ENCODE data around the gene RBM33. TPM values are rescaled to one million over a fixed set of nuclear protein-coding genes. Genes with fewer than 3 reads are reported as not detected.

The RBM33 gene
- total and polyA plus RNA-seq, 4 donors = 31.9 to 39.1 (median 35.2) TPM

GRCh38 chr7:155643804-155644177, 670 bp upstream of the RBM33 start:
- Histone ChIP-seq H3K36me3 (ENCODE audit: control insufficient read depth, insufficient read depth, low read length) (peaks cover 10% of the 10 kb centered on the region), H3K4me1 (ENCODE audit: control insufficient read depth, insufficient read depth, low read length) (peaks cover 12% of the 10 kb centered on the region), H3K4me3 (ENCODE audit: low read depth, low read length) (peak overlapping the region; percentile 81), H3K27ac (ENCODE audit: low read depth, low read length) (peak overlapping the region; percentile 86), H3K9me3 (ENCODE audit: control insufficient read depth, insufficient read depth, low read length) (peaks cover 13% of the 10 kb centered on the region), H3K27me3 (ENCODE audit: control insufficient read depth, insufficient read depth, low read length) (no peaks in the 10 kb centered on the region)
- WGBS (ENCODE audit: insufficient coverage) = 0% methylated on average over 32 of the region's 32 CpGs
- no peak for DNase-seq (ENCODE audit: low read depth in 4 of 6, low spot score in 6 of 6)

GRCh38 chr7:155644971-155645509, 579 bp downstream of the RBM33 start:
- Histone ChIP-seq H3K27ac (ENCODE audit: low read depth, low read length) (peak overlapping the region; percentile 86), H3K4me1 (ENCODE audit: control insufficient read depth, insufficient read depth, low read length) (peaks cover 12% of the 10 kb centered on the region), H3K36me3 (ENCODE audit: control insufficient read depth, insufficient read depth, low read length) (peaks cover 10% of the 10 kb centered on the region), H3K27me3 (ENCODE audit: control insufficient read depth, insufficient read depth, low read length) (no peaks in the 10 kb centered on the region), H3K4me3 (ENCODE audit: low read depth, low read length) (peak overlapping the region; percentile 81), H3K9me3 (ENCODE audit: control insufficient read depth, insufficient read depth, low read length) (peaks cover 16% of the 10 kb centered on the region)
- peak in 5 of 6 donors; percentile 15 to 66 (median 33) for DNase-seq (ENCODE audit: low read depth in 4 of 6, low spot score in 6 of 6)
- WGBS (ENCODE audit: insufficient coverage) = under 1% methylated on average over 16 of the region's 22 CpGs

GRCh38 chr7:155645662-155646061, 1.2 kb downstream of the RBM33 start:
- 12% methylated on average over 3 of the region's 7 CpGs for WGBS (ENCODE audit: insufficient coverage)

GRCh38 chr7:155646669-155647068, 2.2 kb downstream of the RBM33 start:
- Histone ChIP-seq H3K4me1 (ENCODE audit: control insufficient read depth, insufficient read depth, low read length) (peaks cover 12% of the 10 kb centered on the region), H3K4me3 (ENCODE audit: low read depth, low read length) (no peak overlapping the region), H3K36me3 (ENCODE audit: control insufficient read depth, insufficient read depth, low read length) (peaks cover 5% of the 10 kb centered on the region), H3K27ac (ENCODE audit: low read depth, low read length) (no peak overlapping the region), H3K27me3 (ENCODE audit: control insufficient read depth, insufficient read depth, low read length) (no peaks in the 10 kb centered on the region), H3K9me3 (ENCODE audit: control insufficient read depth, insufficient read depth, low read length) (peaks cover 13% of the 10 kb centered on the region)
- 83% methylated on average over 1 of the region's 7 CpGs for WGBS (ENCODE audit: insufficient coverage)
- DNase-seq (ENCODE audit: low read depth in 4 of 6, low spot score in 6 of 6) = no peak

More at GRCh38 chr7:155645662-155646061, 1.2 kb downstream of the RBM33 start:
- Histone ChIP-seq H3K27ac (ENCODE audit: low read depth, low read length) (peak overlapping the region; percentile 86), H3K4me3 (ENCODE audit: low read depth, low read length) (peak overlapping the region; percentile 81), H3K9me3 (ENCODE audit: control insufficient read depth, insufficient read depth, low read length) (peaks cover 13% of the 10 kb centered on the region), H3K4me1 (ENCODE audit: control insufficient read depth, insufficient read depth, low read length) (peaks cover 12% of the 10 kb centered on the region), H3K36me3 (ENCODE audit: control insufficient read depth, insufficient read depth, low read length) (peaks cover 9% of the 10 kb centered on the region), H3K27me3 (ENCODE audit: control insufficient read depth, insufficient read depth, low read length) (no peaks in the 10 kb centered on the region)
- peak in 1 of 6 donors; percentile 20 for DNase-seq (ENCODE audit: low read depth in 4 of 6, low spot score in 6 of 6)

- 78% methylated on average over 5 of the region's 5 CpGs for WGBS (ENCODE audit: insufficient coverage)
- H3K9me3 ChIP-seq (ENCODE audit: control insufficient read depth, insufficient read depth, low read length) = peaks cover 13% of the 10 kb centered on the region
These were observed 2.8 kb downstream of the RBM33 start for GRCh38 chr7:155647302-155647701.

GRCh38 chr7:155647734-155648133, 3.3 kb downstream of the RBM33 start:
- Histone ChIP-seq H3K4me3 (ENCODE audit: low read depth, low read length) (no peak overlapping the region), H3K36me3 (ENCODE audit: control insufficient read depth, insufficient read depth, low read length) (peaks cover 5% of the 10 kb centered on the region), H3K9me3 (ENCODE audit: control insufficient read depth, insufficient read depth, low read length) (peaks cover 13% of the 10 kb centered on the region), H3K27ac (ENCODE audit: low read depth, low read length) (no peak overlapping the region), H3K4me1 (ENCODE audit: control insufficient read depth, insufficient read depth, low read length) (peaks cover 12% of the 10 kb centered on the region), H3K27me3 (ENCODE audit: control insufficient read depth, insufficient read depth, low read length) (no peaks in the 10 kb centered on the region)
- WGBS (ENCODE audit: insufficient coverage) = no CpG with 5 or more reads among the region's 2 CpGs
- DNase-seq (ENCODE audit: low read depth in 4 of 6, low spot score in 6 of 6) = no peak

More at GRCh38 chr7:155647302-155647701, 2.8 kb downstream of the RBM33 start:
- peaks cover 5% of the 10 kb centered on the region for H3K36me3 ChIP-seq (ENCODE audit: control insufficient read depth, insufficient read depth, low read length)
- DNase-seq (ENCODE audit: low read depth in 4 of 6, low spot score in 6 of 6) = no peak
- no peaks in the 10 kb centered on the region for H3K27me3 ChIP-seq (ENCODE audit: control insufficient read depth, insufficient read depth, low read length)
- peaks cover 12% of the 10 kb centered on the region for H3K4me1 ChIP-seq (ENCODE audit: control insufficient read depth, insufficient read depth, low read length)
- H3K27ac ChIP-seq (ENCODE audit: low read depth, low read length) = no peak overlapping the region
- no peak overlapping the region for H3K4me3 ChIP-seq (ENCODE audit: low read depth, low read length)

GRCh38 chr7:155648752-155649339, 4.4 kb downstream of the RBM33 start:
- Histone ChIP-seq H3K27ac (ENCODE audit: low read depth, low read length) (no peak overlapping the region), H3K4me3 (ENCODE audit: low read depth, low read length) (no peak overlapping the region), H3K4me1 (ENCODE audit: control insufficient read depth, insufficient read depth, low read length) (peaks cover 3% of the 10 kb centered on the region), H3K27me3 (ENCODE audit: control insufficient read depth, insufficient read depth, low read length) (no peaks in the 10 kb centered on the region), H3K36me3 (ENCODE audit: control insufficient read depth, insufficient read depth, low read length) (peaks cover 5% of the 10 kb centered on the region), H3K9me3 (ENCODE audit: control insufficient read depth, insufficient read depth, low read length) (peaks cover 13% of the 10 kb centered on the region)
- DNase-seq (ENCODE audit: low read depth in 4 of 6, low spot score in 6 of 6) = peak in 2 of 6 donors; percentile 4 to 10
- no CpG with 5 or more reads among the region's 3 CpGs for WGBS (ENCODE audit: insufficient coverage)

GRCh38 chr7:155649588-155649987, 5.1 kb downstream of the RBM33 start:
- Histone ChIP-seq H3K27me3 (ENCODE audit: control insufficient read depth, insufficient read depth, low read length) (no peaks in the 10 kb centered on the region), H3K36me3 (ENCODE audit: control insufficient read depth, insufficient read depth, low read length) (peaks cover 5% of the 10 kb centered on the region), H3K27ac (ENCODE audit: low read depth, low read length) (no peak overlapping the region), H3K4me3 (ENCODE audit: low read depth, low read length) (no peak overlapping the region), H3K4me1 (ENCODE audit: control insufficient read depth, insufficient read depth, low read length) (peaks cover 3% of the 10 kb centered on the region), H3K9me3 (ENCODE audit: control insufficient read depth, insufficient read depth, low read length) (peaks cover 13% of the 10 kb centered on the region)
- 100% methylated on average over 2 of the region's 2 CpGs for WGBS (ENCODE audit: insufficient coverage)
- DNase-seq (ENCODE audit: low read depth in 4 of 6, low spot score in 6 of 6) = no peak

- peaks cover 3% of the 10 kb centered on the region for H3K36me3 ChIP-seq (ENCODE audit: control insufficient read depth, insufficient read depth, low read length)
- no peaks in the 10 kb centered on the region for H3K4me1 ChIP-seq (ENCODE audit: control insufficient read depth, insufficient read depth, low read length)
- DNase-seq (ENCODE audit: low read depth in 4 of 6, low spot score in 6 of 6) = no peak
- WGBS (ENCODE audit: insufficient coverage) = 84% methylated on average over 3 of the region's 6 CpGs
- H3K27me3 ChIP-seq (ENCODE audit: control insufficient read depth, insufficient read depth, low read length) = no peaks in the 10 kb centered on the region
- peaks cover 13% of the 10 kb centered on the region for H3K9me3 ChIP-seq (ENCODE audit: control insufficient read depth, insufficient read depth, low read length)
- no peak overlapping the region for H3K27ac ChIP-seq (ENCODE audit: low read depth, low read length)
- no peak overlapping the region for H3K4me3 ChIP-seq (ENCODE audit: low read depth, low read length)
These were observed 8.0 kb downstream of the RBM33 start for GRCh38 chr7:155652156-155653114.
